HG03025 (cell line): ENCODE measurements around the gene ZNF23.
"Not testable (repeated sequence)": the region's sequence is repeated elsewhere in the genome, so short reads cannot be mapped to it uniquely, and the experiment has no call there.

ENCODE experiments used
- ATAC-seq: cut with Tn5 transposase; IDR thresholded peaks from one replicate; pipeline ENCODE4 v1.9.1; 2021; ENCODE audit warnings: mild to moderate bottlenecking, moderate library complexity; ENCODE audit not compliant: unreplicated experiment, low FRiP score

The ZNF23 gene

DNA sequence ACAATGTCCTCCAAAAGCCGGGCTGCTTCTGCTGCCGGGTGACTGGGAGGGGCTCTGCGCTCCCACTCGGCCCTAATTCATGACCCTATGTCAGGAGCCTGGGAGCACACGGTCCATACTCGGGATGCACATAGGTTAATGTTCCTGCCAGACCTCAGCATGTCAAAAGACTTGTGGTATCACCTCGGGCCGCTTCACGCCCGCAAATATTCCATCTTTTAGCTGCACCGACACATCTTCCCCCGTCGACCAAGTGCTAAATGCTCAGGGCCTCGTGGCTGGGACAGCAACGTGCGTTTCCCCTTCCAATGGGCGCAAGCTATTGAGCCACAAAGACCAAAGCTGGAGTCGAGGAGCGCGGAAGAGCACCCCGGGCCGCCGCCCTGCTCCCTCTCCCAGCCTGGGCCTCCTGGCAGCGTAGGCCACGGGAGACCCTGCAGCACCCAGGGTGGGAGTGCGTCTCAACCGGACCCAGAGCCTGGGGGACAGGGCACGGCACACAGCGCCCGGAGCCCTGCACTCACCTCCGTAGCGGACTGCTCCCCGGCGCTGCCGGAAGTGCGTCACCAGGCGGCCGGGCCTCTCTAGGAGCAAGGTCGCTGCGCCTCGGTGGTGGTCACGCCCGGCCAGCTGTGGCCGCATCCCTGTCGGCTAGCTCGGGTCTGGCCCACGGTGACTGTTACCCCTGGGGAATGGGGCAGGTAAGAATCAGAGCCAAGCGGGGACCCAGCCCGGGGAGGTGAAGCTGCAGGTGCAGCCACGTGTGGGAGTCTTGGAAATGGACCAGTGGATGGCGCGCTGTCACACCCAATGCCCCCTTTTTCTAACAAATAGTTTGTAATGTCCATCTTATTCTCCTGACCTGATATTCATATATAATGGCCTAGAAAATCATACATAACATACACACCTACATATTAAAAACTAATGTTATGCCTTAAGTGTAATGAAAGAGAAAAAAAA is at the start of gene ZNF23:
TSS of gene ZNF23 (minus strand) at position 562 of the 963 bp plus-strand sequence. CDS start 5,451 bp downstream, outside the sequence.
- peak; percentile 96 for ATAC-seq

DNA sequence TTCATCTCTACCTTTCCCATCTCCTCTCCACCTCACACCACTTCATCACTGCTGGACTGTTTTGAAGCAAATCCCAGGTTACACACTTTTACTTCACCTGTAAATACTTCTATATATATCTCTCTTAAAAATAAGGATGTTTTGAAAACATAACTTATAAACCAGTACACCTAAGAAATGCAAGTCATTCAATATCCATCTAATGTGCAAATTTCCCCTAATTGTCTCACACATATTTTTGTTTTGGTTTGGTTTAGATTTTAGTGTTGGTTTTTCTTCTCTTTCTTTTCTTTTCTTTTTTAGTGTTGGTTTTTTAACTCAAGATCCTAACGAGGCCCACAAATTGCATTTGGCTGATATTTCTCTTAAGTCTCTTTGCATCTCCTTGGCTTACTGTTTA is 45.0 kb upstream of the ZNF23 start:
- ATAC-seq, result no peak

DNA sequence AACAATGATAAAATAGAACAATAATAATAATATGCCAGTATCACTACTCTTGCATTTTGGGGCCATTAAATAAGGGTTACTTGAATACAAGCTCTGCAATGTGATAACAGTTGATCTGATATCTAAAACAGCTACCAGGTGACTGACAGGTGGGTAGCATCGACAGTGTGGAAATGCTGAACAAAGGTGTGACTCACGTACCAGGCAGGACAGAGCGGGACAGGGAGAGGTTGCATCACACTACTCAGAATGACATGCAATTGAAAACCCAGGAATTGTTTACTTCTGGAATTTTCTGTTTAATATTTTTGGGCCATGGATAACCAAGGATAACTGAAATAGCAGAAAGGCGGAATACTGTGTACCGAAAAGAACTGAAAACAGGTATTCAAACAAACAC is 42.9 kb upstream of the ZNF23 start:
- ATAC-seq, result no peak

DNA sequence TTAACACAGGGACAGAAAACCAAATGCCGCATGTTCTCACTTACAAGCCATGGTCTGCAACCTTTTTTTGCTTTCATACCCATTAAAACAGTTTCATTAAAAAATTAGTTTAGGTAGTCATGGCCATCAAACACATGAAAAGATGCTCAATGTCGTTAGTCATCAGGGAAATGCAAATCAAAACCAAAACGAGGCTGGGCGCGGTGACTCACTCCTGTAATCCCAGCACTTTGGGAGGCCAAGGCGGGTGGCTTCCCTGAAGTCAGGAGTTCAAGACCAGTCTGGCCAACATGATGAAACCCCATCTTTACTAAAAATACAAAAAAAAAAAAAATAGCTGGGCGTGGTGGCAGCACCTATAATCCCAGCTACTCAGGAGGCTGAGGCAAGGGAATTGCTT is 42.0 kb upstream of the ZNF23 start:
- ATAC-seq, result not testable (repeated sequence)

DNA sequence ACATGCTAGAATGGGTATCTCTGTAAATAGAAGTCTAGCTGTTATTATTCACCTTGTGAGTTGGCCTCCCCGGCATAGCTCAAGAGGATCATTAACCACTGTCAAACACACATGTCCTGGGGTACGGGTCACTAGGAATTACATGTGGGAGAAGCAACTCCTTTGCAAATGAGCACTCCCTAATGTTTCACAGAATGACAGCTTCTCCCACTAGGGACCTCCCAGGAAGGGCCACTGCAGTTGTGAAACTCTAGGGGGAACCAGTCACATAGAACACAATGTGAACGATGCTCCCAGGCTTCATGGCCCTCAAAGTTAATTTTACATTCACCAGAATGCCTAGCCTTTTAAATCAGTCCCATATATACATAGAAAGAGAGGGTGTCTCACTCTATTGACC is 39.5 kb upstream of the ZNF23 start:
- ATAC-seq, result no peak

DNA sequence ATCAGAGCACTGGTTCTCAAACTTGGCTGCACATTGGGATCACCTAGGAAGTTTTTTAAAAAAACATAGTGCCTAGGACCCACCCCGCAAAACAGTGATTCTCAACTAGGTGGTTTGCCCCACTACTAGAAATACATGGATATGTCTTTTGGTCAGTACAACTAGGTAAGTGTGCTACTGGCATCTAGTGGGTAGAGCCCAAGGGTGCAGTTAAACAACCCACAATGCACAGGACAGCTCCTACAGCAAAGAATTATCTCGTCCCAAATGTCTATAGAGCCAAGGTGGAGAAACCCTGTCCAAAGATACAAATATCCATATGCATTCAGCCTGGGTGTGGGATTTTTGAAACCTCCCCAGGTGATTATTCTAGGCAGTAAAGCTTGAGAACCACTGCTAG is 38.9 kb upstream of the ZNF23 start:
- no peak for ATAC-seq

DNA sequence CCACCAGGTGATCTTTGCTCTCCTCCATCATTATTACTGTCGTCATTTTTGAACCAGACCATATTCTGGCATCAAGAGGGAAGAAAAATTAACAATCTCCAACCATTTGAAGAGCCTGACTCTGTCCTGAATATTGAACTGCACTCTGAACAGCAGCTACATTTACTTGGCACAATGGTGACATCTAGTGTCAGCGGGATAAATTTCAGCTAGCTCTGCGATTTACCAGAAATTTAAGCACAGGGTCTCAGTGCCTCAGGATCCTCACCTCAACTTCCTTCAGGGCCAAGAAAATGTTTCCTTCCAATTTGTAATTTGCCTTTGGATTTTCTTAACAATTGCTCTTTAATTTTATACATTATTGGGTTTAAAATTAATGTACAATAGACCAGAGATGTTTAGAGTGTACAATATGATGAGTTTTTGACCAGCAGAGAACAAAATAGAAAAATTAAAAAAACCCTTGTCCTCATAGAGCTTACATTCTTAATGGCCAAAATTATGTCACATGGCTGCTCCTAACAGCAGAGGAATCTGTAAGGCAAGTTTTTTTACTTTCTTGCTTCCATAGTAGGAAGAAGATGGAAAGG is 37.8 kb upstream of the ZNF23 start:
- ATAC-seq, result no peak

DNA sequence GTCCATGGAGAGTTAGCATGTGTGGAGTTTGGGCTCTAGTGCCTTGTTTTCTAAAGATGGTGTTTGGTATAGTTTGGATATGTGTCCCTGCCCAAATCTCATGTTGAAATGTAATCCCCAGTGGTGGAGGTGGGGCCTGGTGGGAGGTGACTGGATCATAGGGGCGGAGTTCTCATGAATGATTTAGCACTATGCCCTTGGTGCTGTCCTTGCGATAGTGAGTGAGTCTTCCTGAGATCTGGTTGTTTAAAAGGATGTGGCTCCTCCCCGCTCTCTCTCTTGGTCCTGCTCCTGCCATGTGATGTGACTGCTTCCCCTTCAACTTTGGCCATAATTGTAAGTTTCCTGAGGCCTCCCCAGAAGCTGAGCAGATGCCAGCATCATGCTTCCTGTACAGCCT is 36.0 kb upstream of the ZNF23 start:
- ATAC-seq, result no peak

DNA sequence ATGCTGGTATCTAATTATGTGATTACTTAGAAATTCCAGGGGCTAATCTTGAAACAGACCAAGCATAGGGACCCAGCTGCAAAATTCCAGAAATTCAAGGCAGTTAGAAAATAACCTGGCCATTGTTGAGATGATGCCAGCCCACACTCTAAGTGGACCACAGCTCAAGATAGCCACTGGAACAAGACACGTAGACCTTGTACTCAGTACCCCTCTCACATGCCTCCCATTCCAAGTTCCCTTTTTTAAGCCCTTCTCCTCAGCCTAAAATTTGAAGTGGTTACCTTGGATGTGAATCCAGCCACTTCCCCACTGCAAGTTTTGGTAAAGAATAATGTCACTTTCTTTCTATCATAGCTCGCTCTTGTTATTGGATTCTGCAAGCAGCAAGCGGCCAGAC is 31.2 kb upstream of the ZNF23 start:
- ATAC-seq, result no peak

DNA sequence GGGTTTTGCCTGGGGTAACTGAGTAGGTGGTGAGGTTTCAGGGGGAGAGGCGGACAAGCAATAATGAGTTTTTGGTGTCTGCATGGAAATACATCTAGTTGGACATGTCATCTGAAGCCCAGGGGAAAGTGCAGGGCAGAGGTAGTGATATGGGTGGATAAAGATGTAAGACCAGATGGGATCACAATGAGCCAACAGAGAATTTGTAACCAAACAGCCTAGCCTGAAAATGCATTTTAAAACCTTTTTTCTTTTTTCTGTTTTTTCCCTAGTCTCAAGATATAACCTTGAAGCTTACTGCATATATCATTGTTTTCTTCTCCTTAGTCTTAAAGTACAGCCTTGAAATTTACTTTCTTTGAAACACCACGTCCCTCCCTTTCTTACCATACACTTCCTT is 30.7 kb upstream of the ZNF23 start:
- no peak for ATAC-seq

DNA sequence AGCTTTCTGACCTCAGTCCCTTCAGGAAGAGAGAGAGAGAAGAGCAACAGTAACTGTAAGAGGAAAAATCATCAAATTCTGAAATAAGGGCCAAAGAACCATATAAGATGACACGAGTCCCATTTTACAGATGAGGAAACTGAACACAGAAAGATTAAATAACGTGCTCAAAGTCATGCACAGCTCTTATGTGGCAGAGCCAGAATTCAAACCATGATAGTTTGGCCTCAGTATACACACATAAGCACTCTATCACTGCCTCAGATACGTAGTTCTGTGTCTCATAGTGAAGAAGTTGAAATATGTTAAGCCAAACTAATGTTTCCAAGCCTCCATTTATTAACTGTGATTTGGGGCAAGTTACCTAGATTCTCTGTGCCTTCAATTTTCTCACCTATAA is 29.0 kb upstream of the ZNF23 start:
- ATAC-seq, result no peak

DNA sequence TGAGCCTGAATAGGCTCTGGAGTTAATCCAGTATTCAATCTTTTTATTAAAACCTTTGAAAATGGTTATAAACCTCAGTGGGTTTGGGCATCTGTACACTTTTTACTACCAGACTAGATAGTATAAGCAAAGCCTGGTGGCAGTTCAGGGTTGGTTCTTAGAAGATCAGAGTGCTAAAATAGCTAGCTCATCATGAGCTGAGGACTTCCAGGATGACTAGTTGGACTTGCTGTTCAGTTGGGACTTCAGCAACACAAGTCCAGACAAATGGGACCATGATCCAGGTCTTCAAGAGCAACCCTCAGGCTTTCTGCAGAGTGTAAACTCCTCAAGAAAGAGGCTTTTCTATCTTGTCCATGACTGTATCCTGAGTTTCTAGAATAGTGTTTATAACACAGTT is 28.3 kb upstream of the ZNF23 start:
- no peak for ATAC-seq

DNA sequence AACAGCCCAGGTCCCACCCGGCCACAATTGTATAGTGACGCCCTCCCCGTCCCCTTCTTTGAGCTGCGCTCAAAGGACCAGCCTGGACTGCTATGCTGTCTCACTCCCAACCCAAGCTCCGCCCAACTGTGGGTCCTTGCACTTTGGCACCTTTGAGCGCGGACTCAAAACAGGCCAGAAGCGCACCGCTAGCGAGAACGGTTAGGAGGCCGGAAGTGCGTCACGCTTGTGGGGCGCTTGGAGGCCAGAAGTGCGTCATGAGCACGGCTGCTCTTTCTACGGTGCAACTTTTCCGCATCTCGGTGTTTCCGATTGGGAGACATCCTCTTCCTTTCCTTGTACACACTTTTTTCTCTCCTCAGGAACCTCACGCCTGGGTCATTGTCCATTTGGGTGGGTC is 27.1 kb upstream of the ZNF23 start, which contains the start of gene ZNF19:
TSS of gene ZNF19 (minus strand) at position 203 of the 400 bp plus-strand sequence. CDS start 7,210 bp downstream, outside the sequence.
- ATAC-seq, result no peak

DNA sequence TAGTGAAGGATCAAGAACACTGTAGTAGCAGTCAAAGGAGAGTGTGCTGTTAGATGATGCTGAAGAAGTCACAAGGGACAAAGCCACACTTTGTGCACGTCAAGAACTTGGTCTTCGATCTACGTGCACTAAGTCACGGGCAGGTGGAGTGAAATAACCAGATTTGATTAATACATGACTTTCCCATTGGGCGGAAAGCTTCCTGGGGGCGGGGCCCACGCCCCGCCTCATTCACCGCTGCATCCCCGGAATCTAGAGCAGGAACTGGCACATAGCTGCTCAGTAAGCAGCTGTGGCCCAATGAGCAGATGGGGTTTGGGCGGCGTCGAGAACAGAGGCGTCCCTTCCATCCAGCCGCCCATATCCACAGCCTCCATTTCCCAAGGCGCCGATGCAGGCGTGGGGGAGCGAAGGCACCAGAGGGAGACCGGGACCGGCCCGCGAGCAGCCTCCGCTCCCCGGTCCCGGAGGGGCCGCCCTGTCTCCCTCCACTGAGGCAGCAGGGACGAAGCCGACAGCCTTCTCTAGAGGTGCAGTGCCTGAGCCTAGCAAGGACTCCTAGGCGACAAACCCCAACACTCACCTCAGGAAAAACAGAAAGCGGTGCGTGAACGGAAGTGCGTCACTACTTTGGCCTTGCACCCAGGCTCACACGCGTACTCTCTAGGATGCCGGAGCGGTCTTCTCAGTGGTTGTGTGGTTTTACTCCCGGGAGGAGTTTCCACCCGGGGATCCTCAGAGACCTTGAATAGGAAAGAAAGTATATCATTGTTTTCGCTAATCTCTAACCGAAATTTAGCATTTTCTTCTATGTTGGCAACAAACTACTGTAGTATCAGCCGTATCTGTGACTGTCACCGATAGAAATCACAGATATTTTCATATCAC is 22.2 kb upstream of the ZNF23 start:
- peak; percentile 93 for ATAC-seq

DNA sequence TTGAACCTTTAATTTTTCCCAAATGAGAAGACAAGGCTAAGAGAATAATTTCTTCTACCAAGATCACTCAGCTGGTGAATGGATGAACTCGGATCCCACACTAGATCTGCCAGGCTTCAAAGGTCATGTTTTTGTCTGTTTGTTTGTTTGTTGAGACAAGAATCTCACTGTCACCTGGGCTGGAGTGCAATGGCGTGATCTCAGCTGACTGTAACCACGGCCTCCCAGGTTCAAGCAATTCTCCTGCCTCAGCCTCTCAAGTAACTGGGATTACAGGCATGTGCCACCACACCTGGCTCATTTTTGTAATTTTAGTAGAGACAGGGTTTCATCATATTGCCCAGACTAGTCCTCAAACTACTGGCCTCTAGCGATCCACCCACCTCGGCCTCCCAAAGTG is 20.5 kb upstream of the ZNF23 start:
- ATAC-seq, result no peak

DNA sequence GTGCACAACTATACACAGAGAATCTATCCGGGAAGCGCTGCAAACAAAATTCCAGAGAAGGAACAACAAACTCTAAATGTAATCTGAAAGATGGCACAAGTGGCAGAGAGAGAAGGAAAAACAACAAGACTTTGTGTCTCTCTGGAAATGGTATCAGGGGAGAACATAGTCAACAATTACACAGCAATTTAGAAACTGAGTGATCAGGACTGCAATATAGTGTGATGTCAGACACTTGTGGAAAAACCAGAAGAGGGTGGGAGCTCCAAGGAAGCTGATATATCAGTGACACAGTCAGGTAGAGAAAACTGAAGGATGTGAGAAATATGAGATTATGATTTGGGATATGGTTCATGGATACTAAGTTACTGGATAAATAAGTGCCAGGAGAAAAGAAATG is 18.9 kb upstream of the ZNF23 start:
- no peak for ATAC-seq

DNA sequence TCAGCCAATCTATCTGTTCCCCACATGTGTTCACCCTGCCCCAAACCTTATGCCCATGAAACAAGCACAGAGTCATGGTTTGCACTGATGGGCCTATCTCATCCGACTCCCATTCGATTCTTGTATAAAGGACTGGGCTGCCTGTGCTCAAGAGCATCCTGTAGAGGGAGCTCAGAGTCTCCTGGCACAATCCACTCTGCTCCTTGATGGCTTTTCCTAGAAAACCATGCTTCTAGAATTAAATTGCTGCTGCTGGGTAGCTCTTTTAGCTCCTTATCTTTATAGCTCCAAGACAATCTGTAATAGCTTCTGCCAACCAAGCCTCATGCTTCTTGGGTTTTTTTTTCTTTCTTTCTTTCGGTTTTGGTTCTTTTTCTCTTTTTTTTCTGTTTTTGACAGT is 17.4 kb upstream of the ZNF23 start:
- ATAC-seq, result no peak

DNA sequence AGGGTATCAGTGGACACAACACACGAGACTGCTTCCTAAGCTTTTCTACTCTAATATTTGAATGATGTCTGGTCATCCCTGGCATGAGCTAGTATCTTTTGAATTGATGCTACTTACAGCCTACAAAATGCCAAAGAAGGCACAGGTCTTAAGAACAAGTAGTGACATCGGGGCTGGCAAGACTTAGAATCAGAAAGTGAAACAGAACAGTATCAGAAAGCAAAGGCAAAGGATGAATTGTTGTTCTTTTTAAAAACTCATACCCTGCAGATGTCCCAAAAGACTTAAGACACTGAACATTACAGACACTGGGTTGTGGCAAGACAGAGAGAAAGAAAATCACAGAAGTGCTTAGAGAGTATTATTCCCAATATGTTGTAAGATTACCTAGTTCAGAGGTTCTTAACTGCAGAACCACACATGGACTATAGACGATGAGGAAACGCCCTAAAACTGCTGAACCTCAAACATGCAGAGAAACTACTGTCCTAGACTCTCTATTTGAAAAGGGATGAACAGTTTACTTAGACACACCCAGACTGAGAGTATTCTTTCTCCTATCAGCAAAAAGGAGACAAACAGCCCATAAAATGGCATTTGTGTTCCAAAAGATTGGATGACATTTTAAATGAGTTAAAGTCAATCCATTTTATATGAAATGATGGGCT is 14.5 kb upstream of the ZNF23 start:
- ATAC-seq, result no peak

DNA sequence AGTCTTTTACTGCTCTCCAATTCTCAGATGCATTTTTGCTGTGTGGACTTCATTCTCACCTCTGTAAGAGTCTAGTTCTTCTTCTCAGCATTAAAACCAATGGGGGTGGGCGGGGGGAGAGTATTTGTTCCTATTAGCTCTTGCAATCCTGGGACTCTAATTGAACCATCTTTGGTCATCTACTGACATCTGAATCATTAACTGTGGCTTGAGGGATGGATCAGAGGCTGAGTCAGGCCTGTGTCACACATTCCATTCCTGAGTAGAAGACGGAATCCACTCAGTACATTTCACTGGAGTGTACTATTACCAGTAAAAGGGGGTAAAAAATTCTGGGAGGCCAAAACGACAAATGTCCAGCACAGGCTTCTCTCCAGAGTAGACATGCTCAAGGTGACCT is 12.8 kb upstream of the ZNF23 start:
- no peak for ATAC-seq

DNA sequence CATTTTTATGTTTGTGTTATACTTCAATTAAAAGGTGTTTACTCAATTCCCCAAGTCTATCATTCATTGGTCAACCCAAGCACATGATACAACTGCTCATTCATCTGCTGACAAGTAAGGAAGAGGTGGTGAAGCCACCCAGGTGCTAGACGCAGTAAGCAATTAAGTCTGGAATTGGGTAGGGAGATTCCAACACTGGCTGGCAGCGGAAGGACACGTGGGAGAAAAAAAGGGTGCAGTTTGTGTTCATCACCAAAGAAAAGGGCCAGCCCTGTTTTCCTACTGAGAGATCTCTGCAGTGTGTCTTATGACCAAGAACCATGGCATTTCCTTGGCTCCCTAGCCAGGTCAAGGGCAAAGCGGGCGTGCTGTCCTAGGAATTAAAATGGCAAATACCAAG is 11.8 kb upstream of the ZNF23 start:
- no peak for ATAC-seq
